Measurements from ENCODE around the gene KICS2. TPM values are rescaled to one million over a fixed set of nuclear protein-coding genes. Genes with fewer than 3 reads are reported as not detected.

Gene KICS2
- total RNA-seq, 1 experiment from 2014 or later, result 8.6 TPM

DNA sequence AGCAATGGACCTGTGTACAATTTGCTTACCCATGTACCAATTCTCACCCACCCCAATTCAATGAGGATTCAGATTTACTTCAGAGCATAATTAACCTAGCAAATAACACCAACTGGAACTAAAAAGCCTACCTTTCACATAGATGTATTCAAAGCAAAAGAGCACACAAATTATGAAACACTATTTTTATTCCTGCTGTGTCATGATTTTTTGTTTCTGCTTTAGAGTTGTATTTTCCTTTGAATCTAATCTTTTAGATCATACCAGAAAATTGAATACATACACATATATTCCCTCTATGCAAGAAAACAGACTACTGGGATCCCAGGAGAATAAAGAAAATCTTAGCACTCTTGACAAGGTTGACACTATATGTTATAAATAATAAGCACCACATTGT is 5.9 kb downstream of the KICS2 start:
- intact Hi-C loops (cut with micrococcal nuclease; ENCODE audit: unreplicated experiment), result no loop called here
- Mint-ChIP-seq H3K27me3 (ENCODE audit: insufficient read depth, unreplicated experiment) (no peaks in the 10 kb centered on the region), H3K27ac (ENCODE audit: unreplicated experiment) (no peak overlapping the region), H3K9me3 (ENCODE audit: unreplicated experiment) (no peaks in the 10 kb centered on the region), H3K36me3 (ENCODE audit: insufficient read depth, unreplicated experiment) (peaks cover 5% of the 10 kb centered on the region), H3K4me3 (ENCODE audit: unreplicated experiment) (no peak overlapping the region), H3K4me1 (ENCODE audit: low read depth, unreplicated experiment) (peaks cover 12% of the 10 kb centered on the region)
- Histone ChIP-seq H3K27me3 (replicated peaks; ENCODE audit: control insufficient read depth, insufficient read depth, low read length) (no peaks in the 10 kb centered on the region), H3K36me3 (ENCODE audit: control insufficient read depth, insufficient read depth, low read length) (no peaks in the 10 kb centered on the region), H3K9me3 (no peaks in the 10 kb centered on the region), H3K4me3 (ENCODE audit: low read depth, low read length) (no peak overlapping the region), H3K4me1 (peaks cover 10% of the 10 kb centered on the region; the same call in 1 of the 2 replicates)
- no TSS peak for BruUV-seq (replicated peaks)
- TF ChIP-seq, protein P1, sequence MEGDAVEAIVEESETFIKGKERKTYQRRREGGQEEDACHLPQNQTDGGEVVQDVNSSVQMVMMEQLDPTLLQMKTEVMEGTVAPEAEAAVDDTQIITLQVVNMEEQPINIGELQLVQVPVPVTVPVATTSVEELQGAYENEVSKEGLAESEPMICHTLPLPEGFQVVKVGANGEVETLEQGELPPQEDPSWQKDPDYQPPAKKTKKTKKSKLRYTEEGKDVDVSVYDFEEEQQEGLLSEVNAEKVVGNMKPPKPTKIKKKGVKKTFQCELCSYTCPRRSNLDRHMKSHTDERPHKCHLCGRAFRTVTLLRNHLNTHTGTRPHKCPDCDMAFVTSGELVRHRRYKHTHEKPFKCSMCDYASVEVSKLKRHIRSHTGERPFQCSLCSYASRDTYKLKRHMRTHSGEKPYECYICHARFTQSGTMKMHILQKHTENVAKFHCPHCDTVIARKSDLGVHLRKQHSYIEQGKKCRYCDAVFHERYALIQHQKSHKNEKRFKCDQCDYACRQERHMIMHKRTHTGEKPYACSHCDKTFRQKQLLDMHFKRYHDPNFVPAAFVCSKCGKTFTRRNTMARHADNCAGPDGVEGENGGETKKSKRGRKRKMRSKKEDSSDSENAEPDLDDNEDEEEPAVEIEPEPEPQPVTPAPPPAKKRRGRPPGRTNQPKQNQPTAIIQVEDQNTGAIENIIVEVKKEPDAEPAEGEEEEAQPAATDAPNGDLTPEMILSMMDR (IDR thresholded peaks at IDR 0.05; ENCODE audit: insufficient read depth in 1 of 2, low read depth in 1 of 2, low read length in 1 of 2, severe bottlenecking in 1 of 2, unreplicated experiment in 1 of 2), result no peak
- DNase-seq, result no peak
- ChIA-PET POLR2A (no interaction called here), CTCF (no interaction called here)

DNA sequence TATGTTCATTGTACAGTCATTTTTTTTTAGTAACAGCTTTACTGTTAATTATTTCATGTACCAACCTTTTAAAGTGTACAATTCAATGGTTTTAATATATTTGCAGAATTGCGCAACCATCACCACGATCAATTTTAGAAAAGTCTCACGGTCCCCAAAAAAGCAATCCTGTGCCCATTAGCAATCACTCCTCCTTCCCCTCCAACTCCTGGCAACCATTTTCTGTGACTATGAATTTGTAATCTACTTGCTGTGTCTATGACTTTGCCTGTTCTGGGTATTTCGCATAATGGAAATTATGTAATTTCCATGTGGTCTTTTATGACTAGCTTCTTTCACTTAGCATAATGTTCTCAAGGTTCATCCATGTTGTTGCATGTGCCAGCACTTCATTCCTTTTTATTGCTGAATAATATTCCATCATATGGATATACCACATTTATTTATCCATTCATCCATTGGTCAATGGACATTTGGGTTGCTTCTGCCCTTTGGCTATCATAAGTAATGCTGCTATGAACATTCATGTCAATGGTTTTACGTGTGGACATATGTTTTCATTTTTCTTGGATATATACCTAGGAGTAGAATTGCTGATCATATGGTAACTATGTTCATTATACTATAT is 9.9 kb downstream of the KICS2 start:
- no TSS peak for BruUV-seq (replicated peaks)
- TF ChIP-seq, protein P1 (IDR thresholded peaks at IDR 0.05; ENCODE audit: insufficient read depth in 1 of 2, low read depth in 1 of 2, low read length in 1 of 2, severe bottlenecking in 1 of 2, unreplicated experiment in 1 of 2), result no peak
- no peak overlapping the region for H3K4me3 Mint-ChIP-seq (ENCODE audit: unreplicated experiment)
- H3K27ac Mint-ChIP-seq (ENCODE audit: unreplicated experiment), result no peak overlapping the region
- no peak for DNase-seq
- intact Hi-C loops (cut with micrococcal nuclease; ENCODE audit: unreplicated experiment), result no loop called here
- Histone ChIP-seq H3K36me3 (ENCODE audit: control insufficient read depth, insufficient read depth, low read length) (no peaks in the 10 kb centered on the region), H3K4me3 (ENCODE audit: low read depth, low read length) (no peak overlapping the region), H3K27me3 (replicated peaks; ENCODE audit: control insufficient read depth, insufficient read depth, low read length) (no peaks in the 10 kb centered on the region), H3K9me3 (no peaks in the 10 kb centered on the region), H3K4me1 (no peaks in the 10 kb centered on the region)
- H3K4me1 Mint-ChIP-seq (ENCODE audit: low read depth, unreplicated experiment), result no peaks in the 10 kb centered on the region
- ChIA-PET CTCF (no interaction called here), POLR2A (no interaction called here)
- no peaks in the 10 kb centered on the region for H3K27me3 Mint-ChIP-seq (ENCODE audit: insufficient read depth, unreplicated experiment)
- no peaks in the 10 kb centered on the region for H3K9me3 Mint-ChIP-seq (ENCODE audit: unreplicated experiment)
- peaks cover 5% of the 10 kb centered on the region for H3K36me3 Mint-ChIP-seq (ENCODE audit: insufficient read depth, unreplicated experiment)

DNA sequence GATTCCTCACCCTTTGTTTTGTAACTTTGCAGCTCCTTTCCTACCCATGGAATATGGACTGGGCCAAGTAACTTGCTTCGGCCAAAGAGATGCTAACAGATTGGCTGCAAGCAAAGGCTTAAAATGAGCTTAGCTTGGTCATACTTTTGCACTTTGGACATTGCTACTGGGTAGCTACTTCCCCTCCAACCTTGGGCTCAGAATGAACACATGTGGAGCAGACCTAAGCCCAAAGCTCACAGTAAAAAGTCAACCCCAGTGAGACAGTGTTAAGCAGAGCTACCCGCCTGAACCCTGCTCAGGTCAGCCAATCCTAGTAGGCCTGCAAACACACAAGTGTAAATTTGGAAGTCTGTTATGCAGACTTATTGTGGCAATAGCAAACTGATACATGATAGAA is 14.6 kb downstream of the KICS2 start:
- DNase-seq, result no peak
- no TSS peak for BruUV-seq (replicated peaks)
- H3K4me1 Mint-ChIP-seq (ENCODE audit: low read depth, unreplicated experiment), result no peaks in the 10 kb centered on the region
- Histone ChIP-seq H3K4me3 (ENCODE audit: low read depth, low read length) (no peak overlapping the region), H3K4me1 (no peaks in the 10 kb centered on the region), H3K27me3 (replicated peaks; ENCODE audit: control insufficient read depth, insufficient read depth, low read length) (no peaks in the 10 kb centered on the region), H3K9me3 (no peaks in the 10 kb centered on the region), H3K36me3 (ENCODE audit: control insufficient read depth, insufficient read depth, low read length) (no peaks in the 10 kb centered on the region)
- H3K9me3 Mint-ChIP-seq (ENCODE audit: unreplicated experiment), result no peaks in the 10 kb centered on the region
- H3K36me3 Mint-ChIP-seq (ENCODE audit: insufficient read depth, unreplicated experiment), result no peaks in the 10 kb centered on the region
- POLR2A ChIA-PET, result no interaction called here
- no peak overlapping the region for H3K4me3 Mint-ChIP-seq (ENCODE audit: unreplicated experiment)
- no peaks in the 10 kb centered on the region for H3K27me3 Mint-ChIP-seq (ENCODE audit: insufficient read depth, unreplicated experiment)
- intact Hi-C loops (cut with micrococcal nuclease; ENCODE audit: unreplicated experiment), result no loop called here
- TF ChIP-seq, protein P1 (IDR thresholded peaks at IDR 0.05; ENCODE audit: insufficient read depth in 1 of 2, low read depth in 1 of 2, low read length in 1 of 2, severe bottlenecking in 1 of 2, unreplicated experiment in 1 of 2), result no peak
- no peak overlapping the region for H3K27ac Mint-ChIP-seq (ENCODE audit: unreplicated experiment)
- CTCF ChIA-PET, result interaction anchor here (0.9 kb wide), 1 partner anchor 26 kb away, joined by 3 read pairs; no protein-coding TSS in a partner anchor
